ENCODE results near the gene MAPK14. TPM values are rescaled to one million over a fixed set of nuclear protein-coding genes. Genes with fewer than 3 reads are reported as not detected.

Gene MAPK14
- total and polyA plus RNA-seq, 2 donors (not counting 3 experiments of a cell fraction or from before 2014, with no cell fraction given): 33.3 to 54.1 TPM

- H4K20me1 ChIP-seq (replicated peaks; ENCODE audit: control insufficient read depth, extremely low read depth, insufficient read depth, low read length): peaks cover 6% of the 10 kb centered on the region
- no peak overlapping the region for H3K27ac ChIP-seq (ENCODE audit: insufficient read depth, low read depth, low read length)
- no peak overlapping the region for H2AFZ ChIP-seq (ENCODE audit: low read depth, low read length)
- no peak overlapping the region for H3K4me3 ChIP-seq (replicated peaks in 1 of 3; ENCODE audit: insufficient read depth in 1 of 3, low read depth in 1 of 3, low read length in 3 of 3)
- peaks cover 7% of the 10 kb centered on the region for H3K4me1 ChIP-seq (ENCODE audit: control insufficient read depth, extremely low read depth, insufficient read depth, low read length)
- POLR2A ChIA-PET: no interaction called here
- H3K79me2 ChIP-seq (ENCODE audit: control insufficient read depth, insufficient read depth, low read length): peaks cover 94% of the 10 kb centered on the region
- no peak overlapping the region for H3K9ac ChIP-seq (replicated peaks; ENCODE audit: extremely low read depth, insufficient read depth, low read length)
- dilution Hi-C loops (cut with MboI; ENCODE audit: extremely low pct_ligation_motif_present, low sequenced_read_pairs): no loop called here
- no TSS peak for BruUV-seq (replicated peaks)
- CTCF ChIA-PET: interaction anchor here (1.1 to 1.9 kb wide), 6 partner anchors 8 to 56 kb away, joined by 3 to 6 read pairs (median 5); partner anchors contain the start of gene MAPK14
- H3K36me3 ChIP-seq (ENCODE audit: control insufficient read depth in 2 of 2, extremely low read depth in 1 of 2, insufficient read depth in 2 of 2, low read length in 2 of 2): no peaks in the 10 kb centered on the region
- no peaks in the 10 kb centered on the region for H3K27me3 ChIP-seq (ENCODE audit: control insufficient read depth in 2 of 2, insufficient read depth in 2 of 2, low read length in 2 of 2)
- H3K9me3 ChIP-seq (replicated peaks; ENCODE audit: control insufficient read depth, insufficient read depth, low read length): no peaks in the 10 kb centered on the region
- FAIRE-seq (no peak), DNase-seq (ENCODE audit: low read depth, low spot score) (peak; percentile 41)
- peak overlapping the region; percentile 33 for H3K4me2 ChIP-seq (ENCODE audit: insufficient read depth, low read length)
- no peaks in the 10 kb centered on the region for H3K9me1 ChIP-seq (replicated peaks; ENCODE audit: control insufficient read depth, extremely low read depth, insufficient read depth, low read length)
- intact Hi-C loops (cut with micrococcal nuclease): no loop called here
- TF ChIP-seq POLR2AphosphoS5 (IDR thresholded peaks at IDR 0.05; ENCODE audit: insufficient read depth, low read depth, low read length) (no peak), JUN (IDR thresholded peaks at IDR 0.05; ENCODE audit: borderline replicate concordance, insufficient read depth, insufficient read length, low read depth) (no peak), EZH2 (IDR thresholded peaks at IDR 0.05; ENCODE audit: borderline replicate concordance, low read depth, low read length, severe bottlenecking) (no peak), MYC (IDR thresholded peaks at IDR 0.05; ENCODE audit: low read depth, low read length) (no peak), POLR2A (IDR thresholded peaks at IDR 0.05; ENCODE audit: low read depth, low read length) (no peak), GATA2 (IDR thresholded peaks at IDR 0.05; ENCODE audit: insufficient read depth, insufficient read length, low read depth, low read length) (no peak), MAX (IDR thresholded peaks at IDR 0.05; ENCODE audit: insufficient read depth, insufficient read length) (no peak), FOS (IDR thresholded peaks at IDR 0.05; ENCODE audit: borderline replicate concordance, insufficient read depth, low read length) (no peak), CTCF (IDR thresholded peaks at IDR 0.05; ENCODE audit: extremely low read depth in 1 of 2, insufficient read depth in 1 of 2, low read depth in 1 of 2, low read length in 2 of 2) (no peak)
Observed at GRCh38 chr6:36038120-36038876, 10.7 kb downstream of the MAPK14 start.
